ENCODE results near the gene MED15.
"Not testable (repeated sequence)": the region's sequence is repeated elsewhere in the genome, so short reads cannot be mapped to it uniquely, and the experiment has no call there.

MED15 gene

GRCh38 chr22:20584029-20584871, 76.8 kb downstream of the MED15 start:
- DNase-seq (ENCODE audit: low spot score), result no peak

- DNase-seq (ENCODE audit: low spot score), result no peak
Measured at GRCh38 chr22:20584872-20585638, 77.6 kb downstream of the MED15 start.

- DNase-seq (ENCODE audit: low spot score), result no peak
Measured at GRCh38 chr22:20585639-20586402, 78.4 kb downstream of the MED15 start.

- DNase-seq (ENCODE audit: low spot score), result no peak
Measured at GRCh38 chr22:20586403-20586745, 79.0 kb downstream of the MED15 start.

GRCh38 chr22:20587206-20587958, 80.0 kb downstream of the MED15 start:
- no peak for DNase-seq (ENCODE audit: low spot score)

GRCh38 chr22:20588092-20588842, 80.9 kb downstream of the MED15 start:
- DNase-seq (ENCODE audit: low spot score), result no peak

- DNase-seq (ENCODE audit: low spot score), result no peak
Measured at GRCh38 chr22:20588843-20589581, 81.6 kb downstream of the MED15 start.

GRCh38 chr22:20589614-20590476, 82.4 kb downstream of the MED15 start:
- DNase-seq (ENCODE audit: low spot score), result no peak

- DNase-seq (ENCODE audit: low spot score), result no peak
Measured at GRCh38 chr22:20590477-20591294, 83.3 kb downstream of the MED15 start.

- DNase-seq (ENCODE audit: low spot score), result no peak
Measured at GRCh38 chr22:20591295-20591645, 83.9 kb downstream of the MED15 start.

GRCh38 chr22:20591660-20592310, 84.4 kb downstream of the MED15 start:
- DNase-seq (ENCODE audit: low spot score), result peak; percentile 31

GRCh38 chr22:20594038-20594437, 86.6 kb downstream of the MED15 start:
- DNase-seq (ENCODE audit: low spot score), result not testable (repeated sequence)

GRCh38 chr22:20594486-20594885, 87.1 kb downstream of the MED15 start:
- not testable (repeated sequence) for DNase-seq (ENCODE audit: low spot score)

- no peak for DNase-seq (ENCODE audit: low spot score)
Measured at GRCh38 chr22:20595461-20595860, 88.1 kb downstream of the MED15 start.

- no peak for DNase-seq (ENCODE audit: low spot score)
Measured at GRCh38 chr22:20599117-20599516, 91.7 kb downstream of the MED15 start.

- DNase-seq (ENCODE audit: low spot score), result no peak
Measured at GRCh38 chr22:20600137-20600673, 92.8 kb downstream of the MED15 start.

GRCh38 chr22:20601308-20601707, 93.9 kb downstream of the MED15 start:
- no peak for DNase-seq (ENCODE audit: low spot score)

Data from RKO (cell line).